ENCODE data around the gene WRNIP1.

The WRNIP1 gene

GRCh38 chr6:2725364-2725988 lies 39.7 kb upstream of the WRNIP1 start:
- in situ Hi-C loops (cut with MboI; ENCODE audit: low pct_unique_long_range_greater_than_20kb, low sequenced_read_pairs, unreplicated experiment), result no loop called here
- DNase-seq (ENCODE audit: low spot score), result no peak
- TF ChIP-seq, protein P1, sequence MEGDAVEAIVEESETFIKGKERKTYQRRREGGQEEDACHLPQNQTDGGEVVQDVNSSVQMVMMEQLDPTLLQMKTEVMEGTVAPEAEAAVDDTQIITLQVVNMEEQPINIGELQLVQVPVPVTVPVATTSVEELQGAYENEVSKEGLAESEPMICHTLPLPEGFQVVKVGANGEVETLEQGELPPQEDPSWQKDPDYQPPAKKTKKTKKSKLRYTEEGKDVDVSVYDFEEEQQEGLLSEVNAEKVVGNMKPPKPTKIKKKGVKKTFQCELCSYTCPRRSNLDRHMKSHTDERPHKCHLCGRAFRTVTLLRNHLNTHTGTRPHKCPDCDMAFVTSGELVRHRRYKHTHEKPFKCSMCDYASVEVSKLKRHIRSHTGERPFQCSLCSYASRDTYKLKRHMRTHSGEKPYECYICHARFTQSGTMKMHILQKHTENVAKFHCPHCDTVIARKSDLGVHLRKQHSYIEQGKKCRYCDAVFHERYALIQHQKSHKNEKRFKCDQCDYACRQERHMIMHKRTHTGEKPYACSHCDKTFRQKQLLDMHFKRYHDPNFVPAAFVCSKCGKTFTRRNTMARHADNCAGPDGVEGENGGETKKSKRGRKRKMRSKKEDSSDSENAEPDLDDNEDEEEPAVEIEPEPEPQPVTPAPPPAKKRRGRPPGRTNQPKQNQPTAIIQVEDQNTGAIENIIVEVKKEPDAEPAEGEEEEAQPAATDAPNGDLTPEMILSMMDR (IDR thresholded peaks at IDR 0.05; ENCODE audit: extremely low read depth, insufficient read depth, missing control alignments), result no peak

DNA sequence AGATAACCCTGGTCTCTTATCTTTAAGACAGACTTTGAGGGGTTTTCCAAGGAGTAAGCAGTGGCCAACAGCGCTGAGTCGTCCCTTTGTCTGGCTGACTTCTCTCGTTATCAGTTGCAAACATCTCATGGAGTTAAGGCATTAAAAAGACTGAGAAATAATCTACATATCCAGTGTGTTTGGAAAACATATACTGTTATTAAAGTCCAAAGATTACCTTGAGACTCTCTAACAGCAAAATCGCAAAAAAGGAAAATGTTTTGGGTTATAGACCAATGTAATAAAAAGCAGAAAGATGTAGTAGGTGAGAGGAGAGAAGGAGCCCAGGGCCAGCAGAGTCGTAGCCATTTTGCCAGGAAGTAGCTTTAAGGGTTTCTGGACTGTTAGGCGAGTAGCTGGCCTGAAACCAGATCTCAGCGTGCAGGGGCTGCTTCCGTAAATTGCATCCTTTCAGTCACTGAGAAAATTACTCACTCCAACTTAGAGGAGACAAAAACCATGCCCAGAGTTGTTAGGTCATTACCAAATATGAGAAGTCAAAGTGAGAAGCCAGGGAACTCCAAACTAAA lies 39.1 kb upstream of the WRNIP1 start:
- peak; percentile 64 for DNase-seq (ENCODE audit: low spot score)
- in situ Hi-C loops (cut with MboI; ENCODE audit: low pct_unique_long_range_greater_than_20kb, low sequenced_read_pairs, unreplicated experiment), result no loop called here
- TF ChIP-seq, protein P1 (IDR thresholded peaks at IDR 0.05; ENCODE audit: extremely low read depth, insufficient read depth, missing control alignments), result no peak

GRCh38 chr6:2729921-2730320 lies 35.3 kb upstream of the WRNIP1 start:
- TF ChIP-seq, protein P1 (IDR thresholded peaks at IDR 0.05; ENCODE audit: extremely low read depth, insufficient read depth, missing control alignments), result no peak
- DNase-seq (ENCODE audit: low spot score), result no peak
- in situ Hi-C loops (cut with MboI; ENCODE audit: low pct_unique_long_range_greater_than_20kb, low sequenced_read_pairs, unreplicated experiment), result no loop called here

GRCh38 chr6:2730353-2731107 lies 34.7 kb upstream of the WRNIP1 start:
- in situ Hi-C loops (cut with MboI; ENCODE audit: low pct_unique_long_range_greater_than_20kb, low sequenced_read_pairs, unreplicated experiment), result no loop called here
- TF ChIP-seq, protein P1 (IDR thresholded peaks at IDR 0.05; ENCODE audit: extremely low read depth, insufficient read depth, missing control alignments), result no peak
- no peak for DNase-seq (ENCODE audit: low spot score)

DNA sequence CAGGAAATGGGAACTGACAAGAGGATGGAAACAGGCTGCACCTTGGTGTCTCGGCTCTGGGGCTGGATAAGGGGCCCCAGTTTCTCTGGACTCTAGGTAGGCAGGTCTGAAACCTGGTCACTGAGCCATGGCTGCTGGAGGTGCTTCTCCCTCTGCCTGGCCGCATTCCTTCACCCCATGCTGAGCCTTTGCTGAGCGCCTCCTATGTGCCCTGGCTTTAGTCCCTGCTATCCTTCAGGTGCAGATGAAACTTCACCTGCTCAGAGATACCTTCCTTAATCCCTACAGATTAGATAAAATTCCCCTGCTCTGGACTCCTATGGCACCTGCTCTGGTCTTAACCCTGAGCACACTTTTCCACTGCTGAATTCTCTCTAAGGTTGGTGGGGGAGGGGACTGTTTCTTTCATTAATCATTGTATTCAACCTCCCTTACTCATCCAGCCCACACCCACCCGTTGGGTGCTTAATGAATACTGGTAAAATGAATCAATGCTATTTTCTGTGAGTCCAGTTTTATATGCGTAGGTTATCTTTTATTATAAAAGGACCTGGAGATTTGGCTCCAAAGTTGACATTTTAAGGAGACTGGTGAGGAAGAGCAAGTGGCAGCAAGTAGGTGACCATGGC lies 33.8 kb upstream of the WRNIP1 start:
- in situ Hi-C loops (cut with MboI; ENCODE audit: low pct_unique_long_range_greater_than_20kb, low sequenced_read_pairs, unreplicated experiment), result no loop called here
- TF ChIP-seq, protein P1 (IDR thresholded peaks at IDR 0.05; ENCODE audit: extremely low read depth, insufficient read depth, missing control alignments), result no peak
- no peak for DNase-seq (ENCODE audit: low spot score)

- in situ Hi-C loops (cut with MboI; ENCODE audit: low pct_unique_long_range_greater_than_20kb, low sequenced_read_pairs, unreplicated experiment), result no loop called here
- TF ChIP-seq, protein P1 (IDR thresholded peaks at IDR 0.05; ENCODE audit: extremely low read depth, insufficient read depth, missing control alignments), result no peak
- no peak for DNase-seq (ENCODE audit: low spot score)
These were observed 32.6 kb upstream of the WRNIP1 start for GRCh38 chr6:2732503-2733089.
